B cell (primary cell): ENCODE results near the gene ADGRD1. TPM values are rescaled to one million over a fixed set of nuclear protein-coding genes. Genes with fewer than 3 reads are reported as not detected.

Experiments
- ATAC-seq: fragments of 200-7000 bp; cut with Tn5 transposase; one replicate; pipeline ENCODE4 v1.10.0; 2021; ENCODE audit warnings: low read depth, mild to moderate bottlenecking, moderate number of reproducible peaks, moderate library complexity
- CTCF ChIA-PET: fragments of 350-600 bp; sonication (Branson Sonifier 250); formaldehyde crosslinking; loops from one replicate; lab custom pipeline; 2021; ENCODE audit warnings: antibody characterized with exemption, inconsistent platforms; lab: Charles Lee
- POLR2A ChIA-PET: fragments of 350-600 bp; sonication (Branson Sonifier 250); formaldehyde crosslinking; loops from one replicate; lab custom pipeline; 2021; ENCODE audit warnings: antibody characterized with exemption; lab: Charles Lee
- DNase-seq: peaks from one replicate; pipeline ENCODE4 v3.0.0; 2013
- H2AFZ ChIP-seq: 2 replicates; pipeline ENCODE4 v1.6.1; 2012; ENCODE audit warnings: mild to moderate bottlenecking, low read depth, low read length; ENCODE audit not compliant: insufficient read depth, poor library complexity, severe bottlenecking
- H3K27ac ChIP-seq, 2 donors: 1 replicate in 1 of 2; 2 replicates in 1 of 2; pipeline ENCODE4 v1.5.1; 2012 to 2013; ENCODE audit warnings: low read length in 2 of 2, mild to moderate bottlenecking in 2 of 2, moderate library complexity in 1 of 2
- H3K27me3 ChIP-seq, 4 experiments: fragments of 200-600 bp in 1 of 4; sonication (generic) in 1 of 4; replicated peaks in 1 of 4; 1 replicate in 2 of 4; 2 replicates in 2 of 4; pipeline versions ENCODE4 v1.6.1 to v1.7.0; 2013 to 2016; ENCODE audit warnings: low read length in 3 of 4, mild to moderate bottlenecking in 2 of 4, mixed read lengths in 1 of 4, moderate library complexity in 1 of 4; ENCODE audit not compliant: insufficient read depth in 4 of 4, control insufficient read depth in 3 of 4; ENCODE audit errors: control extremely low read depth in 1 of 4
- H3K36me3 ChIP-seq, 2 experiments: replicated peaks in 1 of 2; 1 replicate in 1 of 2; 2 replicates in 1 of 2; pipeline versions ENCODE4 v1.6.1 to v1.7.1; 2013; ENCODE audit warnings: low read length in 1 of 2; ENCODE audit not compliant: insufficient read depth in 2 of 2, control insufficient read depth in 1 of 2; ENCODE audit errors: control extremely low read depth in 1 of 2, extremely low read depth in 1 of 2
- H3K4me1 ChIP-seq, 2 donors: fragments of 200-600 bp in 1 of 2; sonication (generic) in 1 of 2; 1 replicate in 1 of 2; 2 replicates in 1 of 2; pipeline versions ENCODE4 v1.5.1 to v1.6.1; 2013 to 2017; ENCODE audit warnings: low read length in 2 of 2; ENCODE audit not compliant: control insufficient read depth in 2 of 2, insufficient read depth in 2 of 2
- H3K4me2 ChIP-seq: replicated peaks from 2 replicates; pipeline ENCODE3; 2012; ENCODE audit warnings: mild to moderate bottlenecking, low read depth, low read length; ENCODE audit not compliant: poor library complexity, severe bottlenecking
- H3K4me3 ChIP-seq, 5 experiments: fragments of 200-600 bp in 1 of 5; sonication (generic) in 1 of 5; 1 replicate in 3 of 5; 2 replicates in 2 of 5; pipeline versions ENCODE4 v1.5.1 to v1.7.0; 2011 to 2016; ENCODE audit warnings: low read length in 4 of 5, mild to moderate bottlenecking in 4 of 5, low read depth in 2 of 5, control low read depth in 1 of 5, moderate library complexity in 1 of 5; ENCODE audit not compliant: insufficient read depth in 1 of 5; ENCODE audit errors: control extremely low read depth in 1 of 5, extremely low read depth in 1 of 5
- H3K79me2 ChIP-seq: fragments of 200-600 bp; sonication (generic); one replicate; pipeline ENCODE4 v1.6.0; 2016; ENCODE audit warnings: low read length; ENCODE audit not compliant: control insufficient read depth, insufficient read depth
- H3K9ac ChIP-seq: fragments of 200-600 bp; sonication (generic); 2 replicates; pipeline ENCODE4 v1.6.1; 2017; ENCODE audit warnings: mild to moderate bottlenecking, low read length, moderate library complexity
- H3K9me3 ChIP-seq, 3 donors: one replicate each; pipeline versions ENCODE4 v1.6.1 to v1.7.1; 2013; ENCODE audit warnings: low read length in 2 of 3; ENCODE audit not compliant: control insufficient read depth in 2 of 3, insufficient read depth in 1 of 3; ENCODE audit errors: control extremely low read depth in 1 of 3
- H4K20me1 ChIP-seq: 2 replicates; pipeline ENCODE4 v1.6.0; 2012; ENCODE audit warnings: mild to moderate bottlenecking, low read length; ENCODE audit not compliant: insufficient read depth, control insufficient read depth, poor library complexity, severe bottlenecking
- H3K27ac Mint-ChIP-seq: one replicate; pipeline ENCODE4 v1.8.0; 2021; ENCODE audit warnings: mixed read lengths
- H3K27me3 Mint-ChIP-seq: one replicate; pipeline ENCODE4 v1.8.0; 2021; ENCODE audit warnings: mixed read lengths
- H3K4me1 Mint-ChIP-seq: one replicate; pipeline ENCODE4 v1.8.0; 2021; ENCODE audit warnings: mixed read lengths
- H3K4me3 Mint-ChIP-seq: one replicate; pipeline ENCODE4 v1.8.0; 2021; ENCODE audit warnings: mixed read lengths
- H3K9me3 Mint-ChIP-seq: one replicate; pipeline ENCODE4 v1.8.0; 2022; ENCODE audit warnings: mixed read lengths; ENCODE audit not compliant: insufficient read depth
- EZH2 ChIP-seq: IDR thresholded peaks from 2 replicates; pipeline ENCODE4 v1.6.1; 2012; ENCODE audit warnings: borderline replicate concordance, low read depth, mild to moderate bottlenecking, moderate library complexity, low read length; ENCODE audit not compliant: insufficient read depth, poor library complexity, severe bottlenecking
- WGBS: methylation state at CpG from one replicate; pipeline ENCODE4 v1.1.5; 2013; ENCODE audit warnings: missing lambda C conversion rate; ENCODE audit not compliant: insufficient coverage; 5-methylcytosine and 5-hydroxymethylcytosine counted together
- intact Hi-C: fragments of 100-400 bp; cut with micrococcal nuclease; formaldehyde crosslinking; loops from one replicate; pipeline ENCODE4 v1.10.0; 2022
- polyA plus RNA-seq: library from polyadenylated mRNA; depleted of rRNA; stranded (reverse); fragments of >200 nt; gene quantifications from 2 replicates; pipeline ENCODE4 v1.2.3, GENCODE V29; 2012
- total RNA-seq, 2 donors: library from RNA; stranded (reverse); fragments of 120-200 nt in 1 of 2; gene quantifications; 1 replicate in 1 of 2; 2 replicates in 1 of 2; pipeline versions ENCODE4 v1.2.3 to v1.2.4, GENCODE V29; 2013 to 2022
- TF ChIP-seq, protein P1 (sequence below): fragments of 200-600 bp; IDR thresholded peaks from one replicate; pipeline ENCODE4 v1.8.0; 2022; ENCODE audit warnings: antibody characterized with exemption, mild to moderate bottlenecking

ADGRD1 gene
- total and polyA plus RNA-seq, 2 donors (not counting 1 experiment from before 2014, with no cell fraction given), result 1.1 to 2.2 TPM

DNA sequence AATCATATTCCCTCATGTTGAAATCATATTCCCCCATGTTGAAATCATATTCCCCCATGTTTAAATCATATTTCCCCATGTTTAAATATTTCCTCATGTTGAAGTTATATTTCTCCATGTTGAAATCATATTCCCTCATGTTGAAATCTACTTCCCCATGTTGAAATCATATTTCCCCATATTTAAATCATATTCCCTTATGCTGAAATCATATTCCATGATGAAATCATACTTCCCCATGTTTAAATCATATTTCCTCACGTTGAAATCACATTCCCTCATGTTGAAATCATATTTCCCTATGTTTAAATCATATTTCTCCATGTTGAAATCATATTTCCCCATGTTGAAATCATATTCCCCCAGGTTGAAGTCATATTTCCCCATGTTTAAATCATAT, 34.6 kb upstream of the ADGRD1 start:
- Mint-ChIP-seq H3K4me1 (peaks cover 10% of the 10 kb centered on the region), H3K27ac (no peak overlapping the region), H3K27me3 (peaks cover 44% of the 10 kb centered on the region), H3K9me3 (no peaks in the 10 kb centered on the region), H3K4me3 (no peak overlapping the region)
- H3K9me3 ChIP-seq, result peaks cover 0 to 11% (median 0%) of the 10 kb centered on the region in 3 donors
- DNase-seq, result no peak
- no CpG with 5 or more reads among the region's 1 CpG for WGBS
- no peaks in the 10 kb centered on the region for H3K36me3 ChIP-seq
- H3K4me1 ChIP-seq, result peaks cover 6 to 11% of the 10 kb centered on the region in 2 donors
- H3K9ac ChIP-seq, result no peak overlapping the region
- TF ChIP-seq, protein P1, sequence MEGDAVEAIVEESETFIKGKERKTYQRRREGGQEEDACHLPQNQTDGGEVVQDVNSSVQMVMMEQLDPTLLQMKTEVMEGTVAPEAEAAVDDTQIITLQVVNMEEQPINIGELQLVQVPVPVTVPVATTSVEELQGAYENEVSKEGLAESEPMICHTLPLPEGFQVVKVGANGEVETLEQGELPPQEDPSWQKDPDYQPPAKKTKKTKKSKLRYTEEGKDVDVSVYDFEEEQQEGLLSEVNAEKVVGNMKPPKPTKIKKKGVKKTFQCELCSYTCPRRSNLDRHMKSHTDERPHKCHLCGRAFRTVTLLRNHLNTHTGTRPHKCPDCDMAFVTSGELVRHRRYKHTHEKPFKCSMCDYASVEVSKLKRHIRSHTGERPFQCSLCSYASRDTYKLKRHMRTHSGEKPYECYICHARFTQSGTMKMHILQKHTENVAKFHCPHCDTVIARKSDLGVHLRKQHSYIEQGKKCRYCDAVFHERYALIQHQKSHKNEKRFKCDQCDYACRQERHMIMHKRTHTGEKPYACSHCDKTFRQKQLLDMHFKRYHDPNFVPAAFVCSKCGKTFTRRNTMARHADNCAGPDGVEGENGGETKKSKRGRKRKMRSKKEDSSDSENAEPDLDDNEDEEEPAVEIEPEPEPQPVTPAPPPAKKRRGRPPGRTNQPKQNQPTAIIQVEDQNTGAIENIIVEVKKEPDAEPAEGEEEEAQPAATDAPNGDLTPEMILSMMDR, result no peak
- no peak for TF ChIP-seq EZH2
- ATAC-seq, result no peak
- H3K4me2 ChIP-seq, result no peak overlapping the region
- ChIA-PET CTCF (interaction anchor here (1.0 to 6.5 kb wide), 2 partner anchors 185 to 214 kb away, joined by 3 to 102 read pairs; no protein-coding TSS in a partner anchor), POLR2A (no interaction called here)
- no peaks in the 10 kb centered on the region for H3K79me2 ChIP-seq
- H3K27ac ChIP-seq, result no peak overlapping the region
- no peak overlapping the region for H2AFZ ChIP-seq
- no peaks in the 10 kb centered on the region for H4K20me1 ChIP-seq
- peaks cover 0 to 11% (median 0%) of the 10 kb centered on the region in 4 experiments for H3K27me3 ChIP-seq
- intact Hi-C loops, result loop anchor here (5.0 to 10.0 kb wide), 2 partner anchors 908 to 1086 kb away; partner anchors contain the start of gene MMP17
- H3K4me3 ChIP-seq, result no peak overlapping the region

DNA sequence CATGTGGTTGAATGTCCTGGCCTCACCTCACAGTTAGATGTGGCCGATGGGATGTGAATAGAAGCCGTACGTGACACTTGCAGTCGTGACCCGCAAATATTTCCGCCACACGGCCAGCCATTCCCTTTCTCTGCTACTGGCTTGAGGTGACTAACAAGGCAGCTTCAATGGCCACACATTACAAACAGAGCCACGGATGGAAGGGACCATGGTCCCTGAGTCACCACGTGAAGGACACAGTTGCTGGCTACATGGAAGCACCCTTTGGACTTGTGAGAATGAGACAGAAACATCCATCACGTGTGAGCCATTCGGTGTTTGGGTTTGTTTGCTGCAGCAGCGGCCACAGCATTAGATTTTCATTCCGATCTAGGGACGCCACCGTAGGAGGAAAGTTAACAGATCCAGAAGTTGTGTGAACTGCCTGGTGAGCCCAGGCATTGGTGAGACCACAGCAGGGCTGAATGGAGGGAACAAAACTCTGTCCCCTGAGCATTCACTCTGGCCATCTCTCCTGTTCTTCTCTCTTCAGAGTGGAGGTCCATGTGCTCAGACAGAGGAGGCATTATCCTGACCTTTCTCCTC, 33.5 kb upstream of the ADGRD1 start:
- 91% methylated on average over 13 of the region's 15 CpGs for WGBS
- POLR2A ChIA-PET, result no interaction called here
- peaks cover 37% of the 10 kb centered on the region for H3K27me3 Mint-ChIP-seq
- no peak overlapping the region for H2AFZ ChIP-seq
- H3K27ac Mint-ChIP-seq, result no peak overlapping the region
- no peaks in the 10 kb centered on the region for H3K9me3 Mint-ChIP-seq
- DNase-seq, result no peak
- peaks cover 0 to 11% (median 0%) of the 10 kb centered on the region in 4 experiments for H3K27me3 ChIP-seq
- H3K4me2 ChIP-seq, result no peak overlapping the region
- CTCF ChIA-PET, result interaction anchor here (1.3 kb wide), 1 partner anchor 212 kb away, joined by 3 read pairs; no protein-coding TSS in a partner anchor
- H3K4me3 ChIP-seq, result no peak overlapping the region
- H3K9me3 ChIP-seq, result peaks cover 0 to 11% (median 0%) of the 10 kb centered on the region in 3 donors
- no peak overlapping the region for H3K4me3 Mint-ChIP-seq
- no peaks in the 10 kb centered on the region for H4K20me1 ChIP-seq
- intact Hi-C loops, result no loop called here
- H3K36me3 ChIP-seq, result no peaks in the 10 kb centered on the region
- H3K4me1 Mint-ChIP-seq, result peaks cover 10% of the 10 kb centered on the region
- no peaks in the 10 kb centered on the region for H3K79me2 ChIP-seq
- TF ChIP-seq EZH2, result no peak
- TF ChIP-seq, protein P1, result no peak
- ATAC-seq, result no peak
- no peak overlapping the region for H3K9ac ChIP-seq
- H3K4me1 ChIP-seq, result peaks cover 6 to 11% of the 10 kb centered on the region in 2 donors
- H3K27ac ChIP-seq, result no peak overlapping the region
